ENCODE results near the gene GJB3.
"Not testable (repeated sequence)": the region's sequence is repeated elsewhere in the genome, so short reads cannot be mapped to it uniquely, and the experiment has no call there.

GJB3 gene

DNA sequence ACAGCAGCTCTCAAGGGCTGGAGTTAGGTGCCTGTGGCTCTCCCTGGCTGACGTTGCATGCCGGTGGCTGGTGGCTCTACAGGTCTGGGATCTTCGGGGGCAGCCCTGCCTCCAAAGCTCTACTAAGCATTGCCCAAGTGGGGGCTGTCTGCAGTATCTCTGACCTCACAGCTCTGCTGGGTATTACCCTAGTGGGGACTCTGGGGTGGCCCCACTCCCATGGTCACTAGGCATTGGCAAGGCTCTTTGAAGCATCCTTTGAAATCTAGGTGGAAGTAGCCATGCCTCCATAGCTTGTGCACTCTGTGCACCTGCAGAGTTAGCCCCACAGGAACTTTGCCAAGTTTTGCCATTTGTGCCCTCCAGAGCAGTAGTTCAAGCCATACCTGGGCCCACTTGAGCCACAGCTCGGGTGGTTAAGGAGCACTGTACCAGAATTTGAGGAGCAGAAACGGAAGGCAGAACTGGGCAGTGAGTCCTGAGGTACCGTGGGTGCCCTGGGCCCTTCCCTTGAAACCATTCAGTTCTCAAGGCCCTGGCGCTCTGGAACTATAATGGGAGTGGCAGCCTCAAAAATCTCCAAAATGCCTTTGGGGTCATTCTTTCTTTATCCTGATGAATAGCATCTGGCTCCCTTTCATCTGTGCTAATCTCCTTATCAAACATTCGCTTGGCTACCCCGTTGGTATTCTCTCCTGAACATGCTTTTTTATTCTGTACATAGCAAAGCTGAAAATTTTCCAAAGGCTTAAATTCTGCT lies 27.2 kb downstream of the GJB3 start:
- TF ChIP-seq, protein P1, sequence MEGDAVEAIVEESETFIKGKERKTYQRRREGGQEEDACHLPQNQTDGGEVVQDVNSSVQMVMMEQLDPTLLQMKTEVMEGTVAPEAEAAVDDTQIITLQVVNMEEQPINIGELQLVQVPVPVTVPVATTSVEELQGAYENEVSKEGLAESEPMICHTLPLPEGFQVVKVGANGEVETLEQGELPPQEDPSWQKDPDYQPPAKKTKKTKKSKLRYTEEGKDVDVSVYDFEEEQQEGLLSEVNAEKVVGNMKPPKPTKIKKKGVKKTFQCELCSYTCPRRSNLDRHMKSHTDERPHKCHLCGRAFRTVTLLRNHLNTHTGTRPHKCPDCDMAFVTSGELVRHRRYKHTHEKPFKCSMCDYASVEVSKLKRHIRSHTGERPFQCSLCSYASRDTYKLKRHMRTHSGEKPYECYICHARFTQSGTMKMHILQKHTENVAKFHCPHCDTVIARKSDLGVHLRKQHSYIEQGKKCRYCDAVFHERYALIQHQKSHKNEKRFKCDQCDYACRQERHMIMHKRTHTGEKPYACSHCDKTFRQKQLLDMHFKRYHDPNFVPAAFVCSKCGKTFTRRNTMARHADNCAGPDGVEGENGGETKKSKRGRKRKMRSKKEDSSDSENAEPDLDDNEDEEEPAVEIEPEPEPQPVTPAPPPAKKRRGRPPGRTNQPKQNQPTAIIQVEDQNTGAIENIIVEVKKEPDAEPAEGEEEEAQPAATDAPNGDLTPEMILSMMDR (IDR thresholded peaks at IDR 0.05; ENCODE audit: low read depth, low read length, missing control alignments) = no peak

DNA sequence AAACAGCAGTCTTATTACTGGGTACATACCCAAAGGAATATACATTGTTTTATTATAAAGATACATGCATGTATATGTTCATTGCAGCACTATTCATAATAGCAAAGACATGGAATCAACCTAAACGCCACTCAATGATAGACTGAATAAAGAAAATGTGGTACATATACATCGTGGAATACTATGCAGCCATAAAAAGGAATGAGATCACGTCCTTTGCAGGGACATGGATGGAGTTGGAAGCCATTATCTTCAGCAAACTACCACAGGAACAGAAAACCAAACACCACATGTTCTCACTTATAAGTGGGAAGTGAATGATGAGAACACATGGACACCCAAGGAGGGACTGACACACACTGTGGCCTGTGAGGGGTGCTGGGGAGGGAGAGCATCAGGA lies 29.8 kb downstream of the GJB3 start:
- not testable (repeated sequence) for DNase-seq (ENCODE audit: low read depth); H3K4me3 ChIP-seq (ENCODE audit: low read depth, low read length)

More for the DNA sequence above, 27.2 kb downstream of the GJB3 start:
- no peak for DNase-seq (ENCODE audit: low read depth)
- no peak overlapping the region for H3K4me3 ChIP-seq (ENCODE audit: low read depth, low read length)

GRCh38 chr1:34816332-34816731 lies 35.3 kb downstream of the GJB3 start:
- no peak for DNase-seq (ENCODE audit: low read depth)
- TF ChIP-seq, protein P1 (IDR thresholded peaks at IDR 0.05; ENCODE audit: low read depth, low read length, missing control alignments) = no peak
- H3K4me3 ChIP-seq (ENCODE audit: low read depth, low read length) = no peak overlapping the region

DNA sequence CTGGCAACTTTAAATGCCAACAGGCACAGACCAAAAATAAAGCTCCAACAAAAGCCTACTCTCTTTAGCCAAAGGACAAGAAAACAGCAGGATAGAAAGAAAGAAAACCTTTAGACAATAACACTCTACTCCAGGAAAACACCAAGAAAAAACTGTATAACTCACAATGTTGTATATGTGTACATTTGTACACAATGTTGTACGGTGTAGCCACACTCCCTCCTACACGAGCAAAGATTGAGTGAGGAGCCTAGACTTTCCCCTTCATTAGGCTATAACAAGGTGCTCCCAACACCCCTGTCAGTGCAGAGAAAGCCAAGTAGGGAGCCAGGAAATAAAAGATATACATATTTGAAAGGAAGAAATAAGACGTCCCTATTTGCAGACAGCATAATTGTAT lies 35.8 kb downstream of the GJB3 start:
- H3K4me3 ChIP-seq (ENCODE audit: low read depth, low read length) = no peak overlapping the region
- DNase-seq (ENCODE audit: low read depth) = no peak
- TF ChIP-seq, protein P1 (IDR thresholded peaks at IDR 0.05; ENCODE audit: low read depth, low read length, missing control alignments) = no peak

- not testable (repeated sequence) for H3K4me3 ChIP-seq (ENCODE audit: low read depth, low read length); DNase-seq (ENCODE audit: low read depth)
Observed at GRCh38 chr1:34818862-34819261, 37.8 kb downstream of the GJB3 start.

DNA sequence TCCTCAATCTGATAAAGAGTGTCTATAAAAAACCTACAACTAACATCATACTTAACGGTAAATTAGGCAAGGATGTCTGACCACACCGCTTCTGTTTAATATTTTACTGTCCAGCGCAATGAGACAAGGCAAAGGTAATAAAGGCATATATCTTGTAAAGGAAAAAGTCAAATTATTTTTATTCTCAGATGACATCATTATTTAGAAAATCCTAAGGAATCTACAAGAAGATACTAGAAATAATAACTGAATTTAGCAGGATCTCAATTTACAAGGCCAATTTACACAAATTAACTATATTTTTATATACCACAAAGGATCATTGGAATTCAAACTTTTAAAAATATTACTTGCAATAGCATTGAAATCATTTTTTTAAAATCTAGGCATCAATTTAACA lies 41.2 kb downstream of the GJB3 start:
- H3K4me3 ChIP-seq (ENCODE audit: low read depth, low read length) = no peak overlapping the region
- TF ChIP-seq, protein P1 (IDR thresholded peaks at IDR 0.05; ENCODE audit: low read depth, low read length, missing control alignments) = no peak
- DNase-seq (ENCODE audit: low read depth) = no peak

GRCh38 chr1:34824817-34825454 lies 43.9 kb downstream of the GJB3 start:
- no peak for DNase-seq (ENCODE audit: low read depth)
- TF ChIP-seq, protein P1 (IDR thresholded peaks at IDR 0.05; ENCODE audit: low read depth, low read length, missing control alignments) = no peak
- H3K4me3 ChIP-seq (ENCODE audit: low read depth, low read length) = no peak overlapping the region
